ENCODE data around the gene DCUN1D3. TPM values are rescaled to one million over a fixed set of nuclear protein-coding genes. Genes with fewer than 3 reads are reported as not detected.

DCUN1D3 gene
- total RNA-seq, 1 experiment from 2014 or later = 16.1 TPM

- Histone ChIP-seq H3K9me3 (ENCODE audit: control insufficient read depth, low read depth, low read length) (no peaks in the 10 kb centered on the region), H4K8ac (replicated peaks; ENCODE audit: insufficient read length, low read depth, low read length) (no peak overlapping the region), H4K5ac (ENCODE audit: insufficient read length, low read depth, low read length) (no peak overlapping the region), H2AFZ (ENCODE audit: low read length) (no peak overlapping the region), H2AK5ac (ENCODE audit: insufficient read length, low read length) (no peak overlapping the region), H3K9ac (ENCODE audit: extremely low read depth, insufficient read length, low read length) (no peak overlapping the region), H2BK120ac (ENCODE audit: low read depth, low read length, poor library complexity, severe bottlenecking) (no peak overlapping the region), H4K91ac (ENCODE audit: insufficient read length, low read depth, low read length) (no peak overlapping the region), H3K79me1 (ENCODE audit: insufficient read depth, low read depth, low read length, poor library complexity, severe bottlenecking) (peaks cover 12% of the 10 kb centered on the region), H2BK20ac (ENCODE audit: low read depth, low read length, poor library complexity, severe bottlenecking) (no peak overlapping the region), H2BK15ac (ENCODE audit: low read depth, low read length) (no peak overlapping the region), H3K14ac (ENCODE audit: insufficient read depth, low read length) (no peak overlapping the region; the same call in 1 of the 2 replicates), H3K18ac (ENCODE audit: insufficient read length, low read depth, low read length) (no peak overlapping the region), H3K4me1 (ENCODE audit: insufficient read depth, low read length) (no peaks in the 10 kb centered on the region), H3K23ac (ENCODE audit: insufficient read length, low read depth, low read length) (no peak overlapping the region), H3K4ac (ENCODE audit: low read depth, low read length) (no peak overlapping the region), H3K23me2 (ENCODE audit: insufficient read length, low read depth, low read length, poor library complexity, severe bottlenecking) (no peaks in the 10 kb centered on the region), H4K20me1 (ENCODE audit: control insufficient read depth, insufficient read depth, insufficient read length) (no peaks in the 10 kb centered on the region), H3K79me2 (ENCODE audit: insufficient read depth, low read length) (peaks cover 6% of the 10 kb centered on the region; the same call in 1 of the 2 replicates), H3K56ac (ENCODE audit: insufficient read length, low read depth, low read length) (no peak overlapping the region), H2BK5ac (ENCODE audit: insufficient read length, low read length) (no peak overlapping the region), H2BK12ac (ENCODE audit: insufficient read length, low read depth, low read length) (no peak overlapping the region), H3K4me2 (ENCODE audit: insufficient read depth, insufficient read length, low read length) (no peak overlapping the region), H3T11ph (ENCODE audit: low read length) (no peak overlapping the region), H3K27ac (ENCODE audit: insufficient read length, low read depth, low read length) (no peak overlapping the region), H3K27me3 (ENCODE audit: insufficient read depth, low read length) (no peaks in the 10 kb centered on the region)
- H3K4me3 Mint-ChIP-seq = no peak overlapping the region
- WGBS (ENCODE audit: extremely low coverage, insufficient read length, low lambda C conversion rate) = no CpG with 5 or more reads among the region's 3 CpGs
- TF ChIP-seq CTCF (conservative IDR thresholded peaks at IDR 0.05) = no peak
- DNase-seq = no peak
- H3K36me3 Mint-ChIP-seq (ENCODE audit: insufficient read depth in 1 of 3, low read depth in 3 of 3) = peaks cover 0 to 4% (median 3%) of the 10 kb centered on the region in 3 experiments; a peak in 4 of 7 replicates
- peaks cover 26 to 28% of the 10 kb centered on the region in 2 experiments for H3K4me1 Mint-ChIP-seq
- H3K27me3 Mint-ChIP-seq (ENCODE audit: low read depth) = no peaks in the 10 kb centered on the region
- H3K9me3 Mint-ChIP-seq = no peaks in the 10 kb centered on the region
- peak overlapping the region in 1 of 3 experiments; percentile 23; a peak in 3 of 7 replicates for H3K27ac Mint-ChIP-seq
Observed at GRCh38 chr16:20868890-20869289, 31.3 kb downstream of the DCUN1D3 start.
